WERI-Rb-1 (cell line): Measurements from ENCODE around the gene CACNA1I.
A peak's percentile ranks its signal among the peaks of the same experiment; 100 is the strongest.

Experiments used
- DNase-seq: peaks from one replicate; pipeline ENCODE4 v3.0.0-alpha.2; 2020
- H3K27ac ChIP-seq: fragments of 250-450 bp; sonication (Bioruptor Pico); 2 replicates; pipeline ENCODE4 v1.5.1; 2020; ENCODE audit warnings: mild to moderate bottlenecking, moderate library complexity
- H3K27me3 ChIP-seq: fragments of 250-450 bp; sonication (Bioruptor Pico); 2 replicates; pipeline ENCODE4 v1.5.1; 2021; ENCODE audit warnings: mild to moderate bottlenecking, low read depth, moderate library complexity; ENCODE audit not compliant: insufficient read depth, severe bottlenecking
- H3K36me3 ChIP-seq: fragments of 250-450 bp; sonication (Bioruptor Pico); 2 replicates; pipeline ENCODE4 v1.5.1; 2020; ENCODE audit warnings: mild to moderate bottlenecking, moderate library complexity
- H3K4me3 ChIP-seq: 2 replicates; pipeline ENCODE4 v1.5.1; 2011; ENCODE audit warnings: low read depth, mild to moderate bottlenecking, control low read depth, low read length
- H3K9me3 ChIP-seq: fragments of 250-450 bp; sonication (Bioruptor Pico); 2 replicates; pipeline ENCODE4 v1.5.1; 2021; ENCODE audit warnings: mild to moderate bottlenecking, moderate library complexity; ENCODE audit not compliant: severe bottlenecking
- TF ChIP-seq, protein P1 (sequence below): IDR thresholded peaks from 2 replicates; pipeline ENCODE4 v1.5.1; 2011; ENCODE audit warnings: low read depth, mild to moderate bottlenecking, control low read depth, inconsistent platforms, low read length

Gene CACNA1I

DNA sequence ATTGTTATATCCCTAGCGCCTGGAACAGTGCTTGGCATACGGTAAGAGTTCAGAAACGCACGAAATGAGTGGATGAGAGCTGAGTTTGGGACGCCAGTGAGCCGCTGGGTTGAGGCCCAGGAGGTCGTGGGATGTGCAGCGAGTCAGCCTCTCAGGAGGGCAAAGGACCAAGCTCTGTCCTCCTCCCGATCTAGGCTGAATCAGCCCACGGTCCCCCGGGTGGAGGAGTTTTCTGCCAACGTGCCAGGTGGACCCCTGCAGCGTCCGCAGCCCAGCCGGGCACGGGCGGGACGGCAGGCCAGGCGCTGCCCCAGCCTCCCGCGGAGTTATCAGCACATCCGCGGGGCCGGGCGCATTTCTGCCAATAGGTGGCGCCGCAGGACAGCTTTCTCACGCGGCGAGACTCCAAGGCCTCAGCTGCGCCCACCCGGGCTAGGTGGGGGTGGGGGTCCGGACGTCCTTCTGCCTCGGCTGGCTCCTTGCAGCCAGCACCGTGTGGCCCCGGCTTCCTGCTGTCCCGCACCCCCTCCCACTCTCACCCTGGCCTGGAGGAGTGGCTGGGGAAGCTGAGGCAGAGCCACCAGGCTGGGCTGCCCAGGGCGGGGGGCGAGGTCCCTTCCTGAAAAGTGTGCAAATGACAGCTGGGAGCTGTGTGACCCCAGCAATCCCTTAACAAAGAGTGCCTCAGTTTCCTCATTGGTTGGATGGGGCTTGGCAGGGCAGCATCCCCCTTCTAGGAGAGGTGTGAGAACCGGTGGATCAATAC lies 35.8 kb upstream of the CACNA1I start:
- DNase-seq = peak; percentile 88
- Histone ChIP-seq H3K27me3 (no peaks in the 10 kb centered on the region), H3K4me3 (peak overlapping the region; percentile 50), H3K36me3 (peaks cover 15% of the 10 kb centered on the region), H3K9me3 (no peaks in the 10 kb centered on the region), H3K27ac (peak overlapping the region; percentile 28)
- TF ChIP-seq, protein P1, sequence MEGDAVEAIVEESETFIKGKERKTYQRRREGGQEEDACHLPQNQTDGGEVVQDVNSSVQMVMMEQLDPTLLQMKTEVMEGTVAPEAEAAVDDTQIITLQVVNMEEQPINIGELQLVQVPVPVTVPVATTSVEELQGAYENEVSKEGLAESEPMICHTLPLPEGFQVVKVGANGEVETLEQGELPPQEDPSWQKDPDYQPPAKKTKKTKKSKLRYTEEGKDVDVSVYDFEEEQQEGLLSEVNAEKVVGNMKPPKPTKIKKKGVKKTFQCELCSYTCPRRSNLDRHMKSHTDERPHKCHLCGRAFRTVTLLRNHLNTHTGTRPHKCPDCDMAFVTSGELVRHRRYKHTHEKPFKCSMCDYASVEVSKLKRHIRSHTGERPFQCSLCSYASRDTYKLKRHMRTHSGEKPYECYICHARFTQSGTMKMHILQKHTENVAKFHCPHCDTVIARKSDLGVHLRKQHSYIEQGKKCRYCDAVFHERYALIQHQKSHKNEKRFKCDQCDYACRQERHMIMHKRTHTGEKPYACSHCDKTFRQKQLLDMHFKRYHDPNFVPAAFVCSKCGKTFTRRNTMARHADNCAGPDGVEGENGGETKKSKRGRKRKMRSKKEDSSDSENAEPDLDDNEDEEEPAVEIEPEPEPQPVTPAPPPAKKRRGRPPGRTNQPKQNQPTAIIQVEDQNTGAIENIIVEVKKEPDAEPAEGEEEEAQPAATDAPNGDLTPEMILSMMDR = peak; percentile 88

DNA sequence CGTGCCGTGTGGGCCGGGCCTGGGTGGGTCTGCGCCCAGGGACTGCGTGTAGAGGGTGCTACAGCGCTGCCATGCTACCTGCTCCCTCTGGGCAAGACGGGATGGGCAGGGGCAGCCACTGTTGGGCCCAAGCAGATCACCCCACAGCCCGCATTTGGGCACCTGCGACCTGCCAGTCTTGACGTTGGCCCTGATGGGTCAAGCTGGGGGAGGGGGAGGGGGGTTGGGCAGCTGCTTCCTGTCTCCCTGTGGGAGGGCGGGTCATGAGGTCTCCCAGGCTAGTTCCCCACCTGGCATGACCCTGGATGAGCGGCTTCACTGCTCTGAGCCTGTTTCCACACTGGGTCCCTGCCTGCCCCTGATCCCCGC lies 35.2 kb upstream of the CACNA1I start:
- peak overlapping the region; percentile 50 for H3K4me3 ChIP-seq
- TF ChIP-seq, protein P1 = peak; percentile 28; the same call in 1 of the 2 replicates

DNA sequence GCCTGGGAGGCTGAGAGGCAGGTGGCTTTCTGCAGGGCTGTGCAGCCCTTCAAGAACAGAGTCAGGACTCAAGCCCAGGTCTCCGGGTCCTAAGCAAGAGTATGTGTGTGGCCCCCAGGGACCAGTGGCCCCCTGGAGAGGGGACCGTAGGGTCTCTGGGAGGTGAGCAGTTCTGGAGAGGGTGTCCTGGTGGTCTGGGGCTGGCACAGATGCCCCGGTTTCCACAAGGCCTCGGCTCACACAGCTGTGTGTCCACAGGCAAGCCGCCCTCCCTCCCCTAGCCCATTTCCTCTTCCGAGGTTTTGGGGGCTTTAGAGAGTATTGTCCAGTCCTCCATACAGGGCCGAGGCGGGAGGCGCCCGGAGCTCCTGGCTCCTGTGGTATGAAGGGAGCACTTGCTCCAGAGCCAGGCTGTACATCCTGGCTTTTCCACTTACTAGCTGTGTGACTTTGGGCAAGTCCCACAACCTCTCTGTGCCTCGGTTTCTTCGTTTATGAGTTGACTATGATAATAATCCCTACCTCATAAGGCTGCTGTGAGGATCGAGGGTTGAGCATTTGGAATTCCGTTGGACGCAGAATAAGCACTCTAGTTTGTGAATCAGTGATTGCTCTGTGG lies 34.6 kb upstream of the CACNA1I start:
- TF ChIP-seq, protein P1 = no peak
- H3K36me3 ChIP-seq = peaks cover 6% of the 10 kb centered on the region

More for the DNA sequence above, 35.2 kb upstream of the CACNA1I start:
- Histone ChIP-seq H3K27me3 (no peaks in the 10 kb centered on the region), H3K27ac (peak overlapping the region; percentile 41), H3K9me3 (no peaks in the 10 kb centered on the region), H3K36me3 (peaks cover 9% of the 10 kb centered on the region)
- DNase-seq = peak; percentile 81

DNA sequence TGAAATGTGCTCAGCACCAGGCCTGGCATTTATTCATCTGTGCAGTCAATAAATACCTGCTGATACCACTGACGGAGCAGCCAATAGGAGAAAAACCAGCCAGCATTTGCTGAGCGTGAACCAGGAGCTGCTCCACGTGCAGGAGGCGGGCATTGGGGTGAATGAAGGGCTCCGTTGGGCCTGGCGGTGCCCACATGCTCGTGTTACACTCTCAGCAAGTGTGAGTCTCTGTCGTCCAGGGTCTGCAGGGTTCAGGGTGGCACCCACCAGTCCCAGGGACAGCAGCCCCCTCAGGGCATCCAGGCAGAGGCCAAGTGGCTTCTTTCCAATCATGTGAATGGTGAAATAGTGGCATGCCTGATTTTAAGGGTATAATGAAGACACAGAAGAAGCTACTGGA lies 33.8 kb upstream of the CACNA1I start:
- Histone ChIP-seq H3K27ac (no peak overlapping the region), H3K27me3 (no peaks in the 10 kb centered on the region), H3K4me3 (no peak overlapping the region), H3K36me3 (0 out of 2 replicates have a peak, but pooled peaks cover 2% of the 10 kb centered on the region), H3K9me3 (no peaks in the 10 kb centered on the region)
- TF ChIP-seq, protein P1 = no peak
- no peak for DNase-seq

More for the DNA sequence above, 34.6 kb upstream of the CACNA1I start:
- Histone ChIP-seq H3K27me3 (no peaks in the 10 kb centered on the region), H3K27ac (peak overlapping the region; percentile 41), H3K4me3 (peak overlapping the region; percentile 50; the same call in 1 of the 2 replicates), H3K9me3 (no peaks in the 10 kb centered on the region)
- no peak for DNase-seq

DNA sequence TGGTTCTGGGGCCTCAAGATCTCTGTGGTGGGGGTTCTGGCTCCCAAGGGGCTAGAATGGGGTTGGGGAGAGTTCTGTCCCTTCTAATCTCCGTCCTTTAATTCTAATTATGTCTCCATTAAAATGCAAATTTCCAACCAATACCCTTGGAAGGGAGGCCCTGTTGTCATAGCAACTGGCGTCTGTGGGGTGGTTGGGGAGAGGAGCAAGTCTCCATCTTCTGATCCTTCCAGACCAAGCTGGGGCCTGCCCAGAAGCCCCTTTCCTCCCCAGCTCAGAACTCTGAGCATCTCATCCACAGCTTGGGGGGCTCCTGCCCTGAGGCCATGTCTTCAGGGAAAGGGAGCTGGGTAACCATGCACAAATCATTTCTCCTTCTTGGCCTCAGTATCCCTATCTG lies 32.6 kb upstream of the CACNA1I start:
- Histone ChIP-seq H3K27ac (no peak overlapping the region), H3K4me3 (no peak overlapping the region), H3K36me3 (no peaks in the 10 kb centered on the region), H3K27me3 (no peaks in the 10 kb centered on the region), H3K9me3 (no peaks in the 10 kb centered on the region)
- no peak for DNase-seq
- TF ChIP-seq, protein P1 = no peak
